ENCODE results near the gene FBXO28. TPM values are rescaled to one million over a fixed set of nuclear protein-coding genes. Genes with fewer than 3 reads are reported as not detected.
A peak's percentile ranks its signal among the peaks of the same experiment; 100 is the strongest.

FBXO28 gene
- total RNA-seq, 3 donors from 2014 or later = 33.1 to 34.1 (median 33.3) TPM

GRCh38 chr1:224113005-224113404, 906 bp upstream of the FBXO28 start:
- H3K36me3 Mint-ChIP-seq (ENCODE audit: insufficient read depth) = peaks cover 1% of the 10 kb centered on the region
- peaks cover 27% of the 10 kb centered on the region for H3K4me1 Mint-ChIP-seq (ENCODE audit: low read depth)
- no peak overlapping the region for H3K4me3 Mint-ChIP-seq
- peaks cover 11% of the 10 kb centered on the region for H3K27me3 Mint-ChIP-seq (ENCODE audit: low read depth)
- DNase-seq = no peak
- no peaks in the 10 kb centered on the region for H3K9me3 Mint-ChIP-seq
- ATAC-seq = no peak

GRCh38 chr1:224113545-224113917, 380 bp upstream of the FBXO28 start:
- DNase-seq = no peak
- H3K9me3 Mint-ChIP-seq = no peaks in the 10 kb centered on the region
- H3K4me1 Mint-ChIP-seq (ENCODE audit: low read depth) = peaks cover 27% of the 10 kb centered on the region
- H3K36me3 Mint-ChIP-seq (ENCODE audit: insufficient read depth) = peaks cover 1% of the 10 kb centered on the region
- ATAC-seq = no peak
- peaks cover 7% of the 10 kb centered on the region for H3K27me3 Mint-ChIP-seq (ENCODE audit: low read depth)
- H3K4me3 Mint-ChIP-seq = peak overlapping the region; percentile 90

- no peak for DNase-seq
- peaks cover 6% of the 10 kb centered on the region for H3K36me3 Mint-ChIP-seq (ENCODE audit: insufficient read depth)
- peak overlapping the region; percentile 90 for H3K4me3 Mint-ChIP-seq
- H3K9me3 Mint-ChIP-seq = no peaks in the 10 kb centered on the region
- H3K4me1 Mint-ChIP-seq (ENCODE audit: low read depth) = peaks cover 33% of the 10 kb centered on the region
- peaks cover 3% of the 10 kb centered on the region for H3K27me3 Mint-ChIP-seq (ENCODE audit: low read depth)
- no peak for ATAC-seq
These were observed 870 bp downstream of the FBXO28 start for GRCh38 chr1:224114787-224115175.

- Mint-ChIP-seq H3K27me3 (ENCODE audit: low read depth) (no peaks in the 10 kb centered on the region), H3K36me3 (ENCODE audit: insufficient read depth) (peaks cover 13% of the 10 kb centered on the region), H3K4me1 (ENCODE audit: low read depth) (peaks cover 37% of the 10 kb centered on the region), H3K9me3 (no peaks in the 10 kb centered on the region), H3K4me3 (peak overlapping the region; percentile 72)
- DNase-seq (no peak), ATAC-seq (no peak)
These were observed 2.2 kb downstream of the FBXO28 start for GRCh38 chr1:224116131-224116530.

GRCh38 chr1:224118688-224119087, 4.8 kb downstream of the FBXO28 start:
- Mint-ChIP-seq H3K4me3 (no peak overlapping the region), H3K27me3 (ENCODE audit: low read depth) (no peaks in the 10 kb centered on the region), H3K9me3 (no peaks in the 10 kb centered on the region), H3K36me3 (ENCODE audit: insufficient read depth) (peaks cover 13% of the 10 kb centered on the region), H3K4me1 (ENCODE audit: low read depth) (peaks cover 39% of the 10 kb centered on the region)
- ATAC-seq (no peak), DNase-seq (no peak)

GRCh38 chr1:224123136-224123535, 9.2 kb downstream of the FBXO28 start:
- ATAC-seq = no peak
- peaks cover 32% of the 10 kb centered on the region for H3K4me1 Mint-ChIP-seq (ENCODE audit: low read depth)

GRCh38 chr1:224124220-224124619, 10.3 kb downstream of the FBXO28 start:
- Mint-ChIP-seq H3K27me3 (ENCODE audit: low read depth) (no peaks in the 10 kb centered on the region), H3K9me3 (no peaks in the 10 kb centered on the region), H3K36me3 (ENCODE audit: insufficient read depth) (peaks cover 16% of the 10 kb centered on the region), H3K4me3 (no peak overlapping the region), H3K4me1 (ENCODE audit: low read depth) (peaks cover 32% of the 10 kb centered on the region)
- no peak for ATAC-seq
- DNase-seq = no peak

More at GRCh38 chr1:224123136-224123535, 9.2 kb downstream of the FBXO28 start:
- no peak for DNase-seq
- peaks cover 16% of the 10 kb centered on the region for H3K36me3 Mint-ChIP-seq (ENCODE audit: insufficient read depth)
- no peak overlapping the region for H3K4me3 Mint-ChIP-seq
- no peaks in the 10 kb centered on the region for H3K9me3 Mint-ChIP-seq
- no peaks in the 10 kb centered on the region for H3K27me3 Mint-ChIP-seq (ENCODE audit: low read depth)

- DNase-seq (no peak), ATAC-seq (no peak)
- no peaks in the 10 kb centered on the region for H3K27me3 Mint-ChIP-seq (ENCODE audit: low read depth)
- no peak overlapping the region for H3K4me3 Mint-ChIP-seq
- no peaks in the 10 kb centered on the region for H3K9me3 Mint-ChIP-seq
- peaks cover 26% of the 10 kb centered on the region for H3K36me3 Mint-ChIP-seq (ENCODE audit: insufficient read depth)
- H3K4me1 Mint-ChIP-seq (ENCODE audit: low read depth) = peaks cover 16% of the 10 kb centered on the region
These were observed 14.3 kb downstream of the FBXO28 start for GRCh38 chr1:224127925-224128819.

- no peaks in the 10 kb centered on the region for H3K9me3 Mint-ChIP-seq
- DNase-seq = no peak
- no peak for ATAC-seq
- no peaks in the 10 kb centered on the region for H3K27me3 Mint-ChIP-seq (ENCODE audit: low read depth)
- no peak overlapping the region for H3K4me3 Mint-ChIP-seq
- peaks cover 4% of the 10 kb centered on the region for H3K4me1 Mint-ChIP-seq (ENCODE audit: low read depth)
- H3K36me3 Mint-ChIP-seq (ENCODE audit: insufficient read depth) = peaks cover 28% of the 10 kb centered on the region
These were observed 17.3 kb downstream of the FBXO28 start for GRCh38 chr1:224131253-224131652.

GRCh38 chr1:224132901-224133300, 19.0 kb downstream of the FBXO28 start:
- ATAC-seq = no peak
- Mint-ChIP-seq H3K9me3 (no peaks in the 10 kb centered on the region), H3K27me3 (ENCODE audit: low read depth) (no peaks in the 10 kb centered on the region), H3K4me1 (ENCODE audit: low read depth) (no peaks in the 10 kb centered on the region), H3K36me3 (ENCODE audit: insufficient read depth) (peaks cover 28% of the 10 kb centered on the region), H3K4me3 (no peak overlapping the region)
- no peak for DNase-seq

- Mint-ChIP-seq H3K4me3 (no peak overlapping the region), H3K4me1 (ENCODE audit: low read depth) (no peaks in the 10 kb centered on the region), H3K27me3 (ENCODE audit: low read depth) (no peaks in the 10 kb centered on the region), H3K9me3 (no peaks in the 10 kb centered on the region), H3K36me3 (ENCODE audit: insufficient read depth) (peaks cover 28% of the 10 kb centered on the region)
- ATAC-seq = no peak
- no peak for DNase-seq
These were observed 19.9 kb downstream of the FBXO28 start for GRCh38 chr1:224133741-224134299.

GRCh38 chr1:224137518-224137917, 23.6 kb downstream of the FBXO28 start:
- H3K27me3 Mint-ChIP-seq (ENCODE audit: low read depth) = no peaks in the 10 kb centered on the region
- DNase-seq = no peak
- no peaks in the 10 kb centered on the region for H3K9me3 Mint-ChIP-seq
- no peaks in the 10 kb centered on the region for H3K4me1 Mint-ChIP-seq (ENCODE audit: low read depth)
- no peak overlapping the region for H3K4me3 Mint-ChIP-seq
- ATAC-seq = no peak
- H3K36me3 Mint-ChIP-seq (ENCODE audit: insufficient read depth) = peaks cover 11% of the 10 kb centered on the region

GRCh38 chr1:224138198-224138597, 24.3 kb downstream of the FBXO28 start:
- no peaks in the 10 kb centered on the region for H3K9me3 Mint-ChIP-seq
- no peak for ATAC-seq
- peaks cover 7% of the 10 kb centered on the region for H3K36me3 Mint-ChIP-seq (ENCODE audit: insufficient read depth)
- H3K27me3 Mint-ChIP-seq (ENCODE audit: low read depth) = no peaks in the 10 kb centered on the region
- no peaks in the 10 kb centered on the region for H3K4me1 Mint-ChIP-seq (ENCODE audit: low read depth)
- no peak overlapping the region for H3K4me3 Mint-ChIP-seq
- no peak for DNase-seq

- Mint-ChIP-seq H3K27me3 (ENCODE audit: low read depth) (no peaks in the 10 kb centered on the region), H3K4me1 (ENCODE audit: low read depth) (no peaks in the 10 kb centered on the region), H3K9me3 (no peaks in the 10 kb centered on the region), H3K36me3 (ENCODE audit: insufficient read depth) (peaks cover 1% of the 10 kb centered on the region), H3K4me3 (no peak overlapping the region)
- no peak for DNase-seq
- ATAC-seq = no peak
These were observed 27.8 kb downstream of the FBXO28 start for GRCh38 chr1:224141693-224142092.

GRCh38 chr1:224149709-224150108, 35.8 kb downstream of the FBXO28 start:
- Mint-ChIP-seq H3K27me3 (ENCODE audit: low read depth) (no peaks in the 10 kb centered on the region), H3K4me1 (ENCODE audit: low read depth) (peaks cover 8% of the 10 kb centered on the region), H3K9me3 (no peaks in the 10 kb centered on the region), H3K36me3 (ENCODE audit: insufficient read depth) (peaks cover 14% of the 10 kb centered on the region), H3K4me3 (no peak overlapping the region)
- DNase-seq (no peak), ATAC-seq (no peak)
